Kidney (tissue), 14 donors: ENCODE measurements around the gene MYH2. TPM values are rescaled to one million over a fixed set of nuclear protein-coding genes. Genes with fewer than 3 reads are reported as not detected.

ENCODE experiments used
- DNase-seq, 5 donors: peaks; one replicate each; pipeline ENCODE4 v3.0.0-alpha.2; 2013 to 2020
- FAIRE-seq: peaks from 2 replicates; lab custom pipeline; 2012; peaks lifted over from hg19 to GRCh38; lab: Jason Lieb, UNC
- H3K27ac ChIP-seq, 2 donors: one replicate each; pipeline ENCODE4 v1.7.0; 2013; ENCODE audit warnings: low read depth in 2 of 2, low read length in 2 of 2, inconsistent platforms in 1 of 2
- H3K27me3 ChIP-seq: one replicate; pipeline ENCODE4 v1.7.1; 2013; ENCODE audit warnings: low read length, inconsistent platforms; ENCODE audit not compliant: control insufficient read depth, insufficient read depth
- H3K36me3 ChIP-seq, 3 donors: one replicate each; pipeline versions ENCODE4 v1.7.0 to v1.7.1; 2013; ENCODE audit warnings: low read length in 3 of 3, control low read depth in 1 of 3, inconsistent platforms in 1 of 3; ENCODE audit not compliant: insufficient read depth in 3 of 3, control insufficient read depth in 2 of 3
- H3K4me1 ChIP-seq, 3 donors: one replicate each; pipeline versions ENCODE4 v1.7.0 to v1.7.1; 2013; ENCODE audit warnings: low read length in 3 of 3, inconsistent platforms in 1 of 3, low read depth in 1 of 3; ENCODE audit not compliant: control insufficient read depth in 2 of 3, insufficient read depth in 2 of 3
- H3K4me3 ChIP-seq, 3 donors: one replicate each; pipeline versions ENCODE4 v1.7.0 to v1.8.1; 2013; ENCODE audit warnings: low read length in 3 of 3, control low read depth in 1 of 3, inconsistent platforms in 1 of 3
- H3K9ac ChIP-seq, 3 donors: one replicate each; pipeline versions ENCODE4 v1.7.0 to v1.7.1; 2013; ENCODE audit warnings: low read length in 3 of 3, control low read depth in 1 of 3, inconsistent platforms in 1 of 3
- H3K9me3 ChIP-seq, 3 donors: one replicate each; pipeline versions ENCODE4 v1.7.0 to v1.7.1; 2013; ENCODE audit warnings: low read length in 3 of 3, control low read depth in 1 of 3, inconsistent platforms in 1 of 3; ENCODE audit not compliant: control insufficient read depth in 2 of 3, insufficient read depth in 1 of 3
- CTCF ChIP-seq: IDR thresholded peaks from 3 replicates; pipeline ENCODE4 v1.5.1; 2012; ENCODE audit warnings: mild to moderate bottlenecking, moderate library complexity, borderline replicate concordance; ENCODE audit not compliant: insufficient read depth; ENCODE audit errors: extremely low read depth
- intact Hi-C: fragments of 100-400 bp; cut with DNase I; formaldehyde crosslinking; loops from one replicate; pipeline ENCODE4 v1.11.1; 2022
- polyA plus RNA-seq: library from polyadenylated mRNA; stranded (reverse); fragments of 350-450 nt; fragmentation: Illumina TruSeq; extraction: RNeasy Lipid Tissue Mini Kit (QIAGEN cat#74804); gene quantifications from one replicate; pipeline ENCODE4 v1.2.3, GENCODE V29; 2014; ENCODE audit warnings: low read depth, low replicate concordance; ENCODE audit not compliant: insufficient read depth
- total RNA-seq: library from RNA; stranded (reverse); fragmentation: NEBNext Ultra II Directional; extraction: Animal tissue kit (Norgen Biotek cat#: 25700); gene quantifications from one replicate; pipeline ENCODE4 v1.2.1, GENCODE V29; 2021
- donor health status: control.
- donor health status: control.
- donor health status: control.
- donor health status: control.
- donor health status: control.
- donor health status: DM: yes; HTN: yes; CAD: no.
- donor health status: Normal renal cell carcinoma (clear cell type).

MYH2 gene
- total and polyA plus RNA-seq, 2 donors from 2014 or later = not detected

- no peaks in the 10 kb centered on the region for H3K27me3 ChIP-seq
- FAIRE-seq (no peak), DNase-seq (no peak)
- H3K4me3 ChIP-seq = no peak overlapping the region
- intact Hi-C loops = no loop called here
- H3K4me1 ChIP-seq = no peaks in the 10 kb centered on the region
- H3K9ac ChIP-seq = no peak overlapping the region
- no peaks in the 10 kb centered on the region for H3K36me3 ChIP-seq
- no peak overlapping the region for H3K27ac ChIP-seq
- no peak for TF ChIP-seq CTCF
- no peaks in the 10 kb centered on the region for H3K9me3 ChIP-seq
These were observed 74.9 kb downstream of the MYH2 start for GRCh38 chr17:10474536-10474935.

- no peaks in the 10 kb centered on the region for H3K9me3 ChIP-seq
- no peaks in the 10 kb centered on the region for H3K27me3 ChIP-seq
- DNase-seq (no peak), FAIRE-seq (no peak)
- no peak overlapping the region for H3K9ac ChIP-seq
- no peak overlapping the region for H3K27ac ChIP-seq
- intact Hi-C loops = no loop called here
- no peaks in the 10 kb centered on the region for H3K36me3 ChIP-seq
- TF ChIP-seq CTCF = no peak
- H3K4me1 ChIP-seq = no peaks in the 10 kb centered on the region
- no peak overlapping the region for H3K4me3 ChIP-seq
These were observed 77.6 kb downstream of the MYH2 start for GRCh38 chr17:10471858-10472257.

Other genes starting within 250 kb of the MYH2 start
- not detected for gene MYH13, start 176.7 kb downstream of the MYH2 start, total RNA-seq
- not detected for gene MYH13, start 176.7 kb downstream of the MYH2 start, polyA plus RNA-seq
- 0.28 TPM for gene MYH8, start 127.7 kb downstream of the MYH2 start, total RNA-seq
- 0.30 TPM for gene MYH8, start 127.7 kb downstream of the MYH2 start, polyA plus RNA-seq
- gene MYH4, start 80.1 kb downstream of the MYH2 start, total RNA-seq = not detected
- not detected for gene MYH4, start 80.1 kb downstream of the MYH2 start, polyA plus RNA-seq
- gene MYH1, start 31.1 kb downstream of the MYH2 start, total RNA-seq = not detected
- gene MYH1, start 31.1 kb downstream of the MYH2 start, polyA plus RNA-seq = not detected
- gene MYH3, start 107.7 kb upstream of the MYH2 start, total RNA-seq = 2.9 TPM
- 2.5 TPM for gene MYH3, start 107.7 kb upstream of the MYH2 start, polyA plus RNA-seq
- gene SCO1, start 147.9 kb upstream of the MYH2 start, total RNA-seq = 27.0 TPM
- 34.9 TPM for gene SCO1, start 147.9 kb upstream of the MYH2 start, polyA plus RNA-seq
- gene ADPRM, start 147.9 kb upstream of the MYH2 start, total RNA-seq = 9.2 TPM
- gene ADPRM, start 147.9 kb upstream of the MYH2 start, polyA plus RNA-seq = 9.6 TPM
- 13.3 TPM for gene TMEM220, start 180.4 kb upstream of the MYH2 start, total RNA-seq
- gene TMEM220, start 180.4 kb upstream of the MYH2 start, polyA plus RNA-seq = 16.4 TPM